CD4-positive, alpha-beta T cell treated with Interleukin-15 for 1 hour (primary cell): ENCODE measurements around the gene PCOLCE2.

Source experiments
- DNase-seq: peaks from one replicate; pipeline ENCODE4 v3.0.0-alpha.2; 2020

The PCOLCE2 gene

GRCh38 chr3:142808103-142808917, 80.6 kb downstream of the PCOLCE2 start:
- DNase-seq = no peak

- DNase-seq = no peak
These were observed 86.0 kb downstream of the PCOLCE2 start for GRCh38 chr3:142802891-142803290.

- DNase-seq = no peak
These were observed 87.1 kb downstream of the PCOLCE2 start for GRCh38 chr3:142801746-142802145.

GRCh38 chr3:142796823-142797222, 92.1 kb downstream of the PCOLCE2 start:
- no peak for DNase-seq

GRCh38 chr3:142795332-142795731, 93.6 kb downstream of the PCOLCE2 start:
- DNase-seq = no peak

- no peak for DNase-seq
These were observed 94.4 kb downstream of the PCOLCE2 start for GRCh38 chr3:142794508-142794907.

GRCh38 chr3:142787719-142788118, 101.2 kb downstream of the PCOLCE2 start:
- no peak for DNase-seq

GRCh38 chr3:142785996-142786395, 102.9 kb downstream of the PCOLCE2 start:
- DNase-seq = no peak

GRCh38 chr3:142784228-142784627, 104.7 kb downstream of the PCOLCE2 start:
- no peak for DNase-seq

GRCh38 chr3:142782616-142783015, 106.3 kb downstream of the PCOLCE2 start:
- no peak for DNase-seq

GRCh38 chr3:142779591-142779990, 109.3 kb downstream of the PCOLCE2 start:
- DNase-seq = no peak

- no peak for DNase-seq
These were observed 110.3 kb downstream of the PCOLCE2 start for GRCh38 chr3:142778541-142778940.

GRCh38 chr3:142777927-142778326, 111.0 kb downstream of the PCOLCE2 start:
- DNase-seq = no peak

GRCh38 chr3:142768338-142768737, 120.5 kb downstream of the PCOLCE2 start:
- DNase-seq = no peak
